Stomach (tissue), 9 donors: Measurements from ENCODE around the gene FERMT3. TPM values are rescaled to one million over a fixed set of nuclear protein-coding genes. Genes with fewer than 3 reads are reported as not detected.

ENCODE experiments used
- DNase-seq, 2 donors: peaks; one replicate each; pipeline versions ENCODE4 v3.0.0 to v3.0.0-alpha.2; 2013 to 2019
- H3K27ac ChIP-seq, 5 donors: fragments of 200-600 bp in 4 of 5; sonication (generic) in 4 of 5; one replicate each; pipeline ENCODE4 v1.5.1; 2013 to 2019; ENCODE audit warnings: mild to moderate bottlenecking in 1 of 5, moderate library complexity in 1 of 5
- H3K27me3 ChIP-seq, 3 donors: fragments of 200-600 bp; sonication (generic); one replicate each; pipeline ENCODE4 v1.5.1; 2017 to 2019; ENCODE audit warnings: mixed run types in 1 of 3
- H3K36me3 ChIP-seq, 4 donors: fragments of 200-600 bp; sonication (generic); 1 replicate in 3 of 4; 2 replicates in 1 of 4; pipeline ENCODE4 v1.5.1; 2016 to 2019
- H3K4me1 ChIP-seq, 4 donors: fragments of 200-600 bp; sonication (generic); one replicate each; pipeline ENCODE4 v1.5.1; 2016 to 2019
- H3K4me3 ChIP-seq, 4 donors: fragments of 200-600 bp; sonication (generic) in 3 of 4; one replicate each; pipeline ENCODE4 v1.5.1; 2016 to 2019; ENCODE audit warnings: mild to moderate bottlenecking in 1 of 4
- H3K9me3 ChIP-seq, 4 donors: fragments of 200-600 bp; sonication (generic); one replicate each; pipeline ENCODE4 v1.5.1; 2016 to 2019
- CTCF ChIP-seq, 7 experiments: fragments of 450-650 bp in 4 of 7; fragments of 200-600 bp in 3 of 7; sonication (generic) in 3 of 7; IDR thresholded peaks; one replicate each; pipeline ENCODE4 v1.5.1; 2016 to 2019; ENCODE audit warnings: antibody characterized with exemption in 7 of 7, control low read depth in 2 of 7, mild to moderate bottlenecking in 1 of 7
- EP300 ChIP-seq: sonication (generic); formaldehyde crosslinking; IDR thresholded peaks from one replicate; pipeline ENCODE4 v1.6.1; 2017; ENCODE audit warnings: antibody characterized with exemption
- POLR2A ChIP-seq, 4 donors: fragments of 450-650 bp; IDR thresholded peaks; one replicate each; pipeline ENCODE4 v1.6.1; 2016; ENCODE audit warnings: antibody characterized with exemption in 4 of 4, control low read depth in 2 of 4, mild to moderate bottlenecking in 1 of 4, moderate library complexity in 1 of 4
- POLR2AphosphoS5 ChIP-seq, 3 donors: sonication (generic); formaldehyde crosslinking; IDR thresholded peaks; one replicate each; pipeline ENCODE4 v1.6.1; 2016; ENCODE audit warnings: antibody characterized with exemption in 3 of 3
- WGBS, 5 donors: extraction: QIAGEN DNeasy Blood & Tissue Kit in 3 of 5; methylation state at CpG; one replicate each; pipeline versions ENCODE4 v1.1.5 to v1.1.7; 2013 to 2018; 5-methylcytosine and 5-hydroxymethylcytosine counted together
- intact Hi-C: fragments of 100-400 bp; cut with DNase I; formaldehyde crosslinking; loops from one replicate; pipeline ENCODE4 v1.15.1; 2023; ENCODE audit warnings: low total_unique reads
- polyA plus RNA-seq, 3 donors: library from polyadenylated mRNA; stranded (reverse); fragments of 200-250 nt; gene quantifications; one replicate each; pipeline ENCODE4 v1.2.3, GENCODE V29; 2013
- total RNA-seq, 5 donors: library from RNA; depleted of rRNA; stranded (reverse); fragments of >200 nt; gene quantifications; one replicate each; pipeline versions ENCODE4 v1.1.0 to v1.2.3, GENCODE V29; 2014 to 2016
- donor health status: healthy with polysubstance abuse.
- donor health status: Bipolar disorder and iron deficiency.
- donor health status: healthy.

The FERMT3 gene
- total and polyA plus RNA-seq, 8 donors: 11.9 to 31.9 (median 18.7) TPM

- 0 to 20% (median 3%) methylated on average over 5 to 26 of the region's 26 CpGs for WGBS, 5 donors
- H3K27me3 ChIP-seq: no peaks in the 10 kb centered on the region
- H3K4me3 ChIP-seq: peak overlapping the region; percentile 70 to 90 (median 74)
- intact Hi-C loops: no loop called here
- DNase-seq: peak; percentile 68 to 74
- no peaks in the 10 kb centered on the region for H3K9me3 ChIP-seq
- peaks cover 41 to 68% (median 61%) of the 10 kb centered on the region in 4 donors for H3K4me1 ChIP-seq
- H3K27ac ChIP-seq: peak overlapping the region; percentile 94 to 97 (median 96)
- TF ChIP-seq POLR2AphosphoS5 (IDR thresholded peaks at IDR 0.05): peak in 2 of 3 donors; percentile 60
- no peak for TF ChIP-seq CTCF (IDR thresholded peaks at IDR 0.05)
- peaks cover 4 to 25% (median 22%) of the 10 kb centered on the region in 4 donors for H3K36me3 ChIP-seq
Observed at GRCh38 chr11:64226507-64227051, 20.1 kb downstream of the FERMT3 start.

- H3K27me3 ChIP-seq: no peaks in the 10 kb centered on the region
- 50 to 72% (median 59%) methylated on average over 2 to 3 of the region's 3 CpGs for WGBS, 5 donors
- H3K27ac ChIP-seq: peak overlapping the region; percentile 94 to 97 (median 96)
- intact Hi-C loops: no loop called here
- no peaks in the 10 kb centered on the region for H3K9me3 ChIP-seq
- peak overlapping the region in 3 of 4 donors; percentile 70 to 76 (median 72) for H3K4me3 ChIP-seq
- DNase-seq: peak; percentile 41 to 65
- peaks cover 42 to 77% (median 70%) of the 10 kb centered on the region in 4 donors for H3K4me1 ChIP-seq
- H3K36me3 ChIP-seq: peaks cover 4 to 21% (median 18%) of the 10 kb centered on the region in 4 donors
- TF ChIP-seq CTCF (IDR thresholded peaks at IDR 0.05) (no peak), POLR2AphosphoS5 (IDR thresholded peaks at IDR 0.05) (no peak), POLR2A (IDR thresholded peaks at IDR 0.05) (no peak), EP300 (no peak)
Observed at GRCh38 chr11:64227405-64227956, 21.0 kb downstream of the FERMT3 start.

- WGBS, 5 donors: 79 to 89% (median 84%) methylated on average over 7 to 12 of the region's 12 CpGs
- Histone ChIP-seq H3K4me1 (peaks cover 56 to 84% (median 81%) of the 10 kb centered on the region in 4 donors), H3K27ac (peak overlapping the region; percentile 91 to 96 (median 94)), H3K9me3 (no peaks in the 10 kb centered on the region), H3K4me3 (peak overlapping the region in 3 of 4 donors; percentile 66 to 72 (median 68)), H3K27me3 (no peaks in the 10 kb centered on the region), H3K36me3 (peaks cover 0 to 4% (median 3%) of the 10 kb centered on the region in 4 donors)
- no peak for TF ChIP-seq POLR2AphosphoS5 (IDR thresholded peaks at IDR 0.05)
- TF ChIP-seq CTCF (IDR thresholded peaks at IDR 0.05): no peak
- no peak for TF ChIP-seq EP300
- TF ChIP-seq POLR2A (IDR thresholded peaks at IDR 0.05): no peak
- intact Hi-C loops: no loop called here
- DNase-seq: peak in 1 of 2 donors; percentile 13
Observed at GRCh38 chr11:64229090-64229743, 22.7 kb downstream of the FERMT3 start.

- Histone ChIP-seq H3K27ac (peak overlapping the region; percentile 91 to 96 (median 94)), H3K27me3 (no peaks in the 10 kb centered on the region), H3K4me3 (peak overlapping the region; percentile 66 to 73 (median 70)), H3K9me3 (no peaks in the 10 kb centered on the region), H3K4me1 (peaks cover 56 to 80% (median 78%) of the 10 kb centered on the region in 4 donors), H3K36me3 (no peaks in the 10 kb centered on the region)
- no peak for TF ChIP-seq POLR2A (IDR thresholded peaks at IDR 0.05)
- TF ChIP-seq CTCF (IDR thresholded peaks at IDR 0.05): no peak
- TF ChIP-seq POLR2AphosphoS5 (IDR thresholded peaks at IDR 0.05): no peak
- no peak for TF ChIP-seq EP300
- WGBS, 5 donors: 29 to 39% (median 34%) methylated on average over 13 of the region's 13 CpGs
- DNase-seq: peak in 1 of 2 donors; percentile 23
- intact Hi-C loops: no loop called here
Observed at GRCh38 chr11:64229744-64230170, 23.2 kb downstream of the FERMT3 start.
